Gastrocnemius medialis (tissue), 4 donors: ENCODE results near the gene TRIM34.

Source experiments
- CTCF ChIP-seq, 5 experiments: fragments of 450-650 bp in 3 of 5; fragments of 200-600 bp in 2 of 5; sonication (generic) in 2 of 5; IDR thresholded peaks in 4 of 5; conservative IDR thresholded peaks in 1 of 5; 1 replicate in 4 of 5; 2 replicates in 1 of 5; pipeline ENCODE4 v1.5.1; 2016 to 2019; ENCODE audit warnings: antibody characterized with exemption in 5 of 5, mild to moderate bottlenecking in 3 of 5, moderate library complexity in 3 of 5
- POLR2A ChIP-seq, 2 donors: fragments of 450-650 bp; IDR thresholded peaks; one replicate each; pipeline ENCODE4 v1.6.1; 2017; ENCODE audit warnings: antibody characterized with exemption in 2 of 2, mild to moderate bottlenecking in 2 of 2, moderate library complexity in 2 of 2

DNA sequence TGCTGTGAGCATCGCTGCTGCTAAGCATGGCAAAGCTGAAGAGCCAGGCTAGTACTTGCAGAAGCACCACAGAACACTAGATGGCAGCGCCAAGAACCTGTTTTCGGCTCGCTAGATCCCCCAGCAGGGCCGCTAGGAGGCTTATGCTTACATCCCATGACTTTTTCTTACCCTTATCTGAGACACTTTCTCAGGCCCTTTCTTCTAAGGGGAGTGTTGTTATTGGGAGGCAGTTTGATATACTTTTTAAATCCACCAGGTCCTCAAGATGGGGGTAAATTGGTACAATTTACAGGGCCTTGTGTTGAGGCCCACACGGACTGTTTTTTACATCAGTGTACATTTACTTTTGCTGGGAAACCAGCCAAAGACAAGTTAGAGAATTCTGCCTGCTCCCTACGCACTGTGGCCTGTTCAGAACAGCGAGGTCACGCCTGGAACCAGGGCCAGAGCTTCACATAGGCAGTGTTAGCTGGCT is 24.4 kb upstream of the TRIM34 start:
- peak in 2 of 5 experiments; percentile 44 to 52 for TF ChIP-seq CTCF (IDR thresholded peaks at IDR 0.05 in 4 of 5, conservative IDR thresholded peaks at IDR 0.05 in 1 of 5)
- TF ChIP-seq POLR2A (IDR thresholded peaks at IDR 0.05), result no peak
